Measurements from ENCODE around the gene DCAF6.
"Not testable (repeated sequence)": the region's sequence is repeated elsewhere in the genome, so short reads cannot be mapped to it uniquely, and the experiment has no call there.

The DCAF6 gene

GRCh38 chr1:167924102-167924501 lies 12.4 kb upstream of the DCAF6 start:
- DNase-seq = no peak

GRCh38 chr1:167924543-167925231 lies 11.8 kb upstream of the DCAF6 start:
- DNase-seq = no peak

- DNase-seq = no peak
These were observed 9.9 kb upstream of the DCAF6 start for GRCh38 chr1:167926486-167926997.

- DNase-seq = no peak
These were observed 9.3 kb upstream of the DCAF6 start for GRCh38 chr1:167927046-167927754.

GRCh38 chr1:167928457-167928852 lies 8.0 kb upstream of the DCAF6 start:
- DNase-seq = no peak

GRCh38 chr1:167928919-167929318 lies 7.6 kb upstream of the DCAF6 start:
- not testable (repeated sequence) for DNase-seq

- no peak for DNase-seq
These were observed 6.8 kb upstream of the DCAF6 start for GRCh38 chr1:167929725-167930124.

GRCh38 chr1:167933788-167934187 lies 2.7 kb upstream of the DCAF6 start:
- no peak for DNase-seq

- DNase-seq = no peak
These were observed 1.9 kb upstream of the DCAF6 start for GRCh38 chr1:167934426-167935215.

GRCh38 chr1:167935216-167936067 lies 1.0 kb upstream of the DCAF6 start:
- peak; percentile 33 for DNase-seq

GRCh38 chr1:167936930-167937708 lies 636 bp downstream of the DCAF6 start, which contains the start of gene MPC2:
Gene MPC2 (minus strand): TSS chr1:167937072. CDS start chr1:167935841, 1,231 bp downstream.
- peak; percentile 49 for DNase-seq

- no peak for DNase-seq
These were observed 1.2 kb downstream of the DCAF6 start for GRCh38 chr1:167937709-167938010.

GRCh38 chr1:167938080-167938636 lies 1.7 kb downstream of the DCAF6 start:
- no peak for DNase-seq

- DNase-seq = no peak
These were observed 3.8 kb downstream of the DCAF6 start for GRCh38 chr1:167940264-167940663.

GRCh38 chr1:167943541-167943940 lies 7.1 kb downstream of the DCAF6 start:
- no peak for DNase-seq

- DNase-seq = no peak
These were observed 11.2 kb downstream of the DCAF6 start for GRCh38 chr1:167947733-167948132.

GRCh38 chr1:167949785-167950184 lies 13.3 kb downstream of the DCAF6 start:
- no peak for DNase-seq

- DNase-seq = no peak
These were observed 14.1 kb downstream of the DCAF6 start for GRCh38 chr1:167950569-167950968.

GRCh38 chr1:167955915-167956314 lies 19.4 kb downstream of the DCAF6 start:
- DNase-seq = no peak

GRCh38 chr1:167957710-167958109 lies 21.2 kb downstream of the DCAF6 start:
- DNase-seq = no peak

- no peak for DNase-seq
These were observed 28.2 kb downstream of the DCAF6 start for GRCh38 chr1:167964646-167965045.

GRCh38 chr1:167966050-167966449 lies 29.6 kb downstream of the DCAF6 start:
- no peak for DNase-seq

All from NCI-H2171 (cell line).